Measurements from ENCODE around the gene TEX2. TPM values are rescaled to one million over a fixed set of nuclear protein-coding genes. Genes with fewer than 3 reads are reported as not detected.

TEX2 gene
- total and polyA plus RNA-seq, 2 experiments from 2014 or later = 7.5 to 17.7 TPM

DNA sequence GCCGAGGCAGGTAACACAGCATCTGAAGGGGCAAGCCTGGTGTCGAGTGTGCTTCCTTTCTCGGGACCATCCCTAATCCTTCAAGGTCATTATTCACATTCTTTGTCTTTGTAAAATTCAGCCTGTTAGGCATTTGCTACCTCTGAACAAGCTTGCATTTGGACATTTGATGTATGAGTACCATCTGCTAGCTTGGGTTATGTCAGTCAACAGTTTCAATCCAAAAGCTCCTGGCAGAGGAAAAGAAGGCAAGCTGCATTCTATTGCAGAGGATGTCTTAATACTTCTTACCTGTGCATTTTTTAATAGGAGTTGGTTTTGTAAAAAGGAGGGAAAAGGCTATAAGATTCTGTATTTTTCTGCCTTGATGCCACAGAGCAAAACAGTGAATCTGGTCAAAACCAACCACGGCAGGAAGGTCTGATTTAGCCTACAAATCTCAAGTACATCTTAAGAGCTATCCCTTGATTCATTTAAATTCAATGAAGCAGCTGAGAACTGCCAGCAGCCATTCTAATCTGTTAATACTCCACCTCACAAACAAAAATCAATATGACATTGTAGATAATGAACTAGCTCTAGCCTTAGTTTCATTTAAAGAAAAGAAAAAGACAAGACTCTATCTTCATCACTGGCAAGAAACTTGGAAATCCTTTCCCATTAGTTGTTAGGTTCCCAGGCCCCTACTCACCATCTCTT, 39.0 kb downstream of the TEX2 start (continued):
- TF ChIP-seq, protein P1, sequence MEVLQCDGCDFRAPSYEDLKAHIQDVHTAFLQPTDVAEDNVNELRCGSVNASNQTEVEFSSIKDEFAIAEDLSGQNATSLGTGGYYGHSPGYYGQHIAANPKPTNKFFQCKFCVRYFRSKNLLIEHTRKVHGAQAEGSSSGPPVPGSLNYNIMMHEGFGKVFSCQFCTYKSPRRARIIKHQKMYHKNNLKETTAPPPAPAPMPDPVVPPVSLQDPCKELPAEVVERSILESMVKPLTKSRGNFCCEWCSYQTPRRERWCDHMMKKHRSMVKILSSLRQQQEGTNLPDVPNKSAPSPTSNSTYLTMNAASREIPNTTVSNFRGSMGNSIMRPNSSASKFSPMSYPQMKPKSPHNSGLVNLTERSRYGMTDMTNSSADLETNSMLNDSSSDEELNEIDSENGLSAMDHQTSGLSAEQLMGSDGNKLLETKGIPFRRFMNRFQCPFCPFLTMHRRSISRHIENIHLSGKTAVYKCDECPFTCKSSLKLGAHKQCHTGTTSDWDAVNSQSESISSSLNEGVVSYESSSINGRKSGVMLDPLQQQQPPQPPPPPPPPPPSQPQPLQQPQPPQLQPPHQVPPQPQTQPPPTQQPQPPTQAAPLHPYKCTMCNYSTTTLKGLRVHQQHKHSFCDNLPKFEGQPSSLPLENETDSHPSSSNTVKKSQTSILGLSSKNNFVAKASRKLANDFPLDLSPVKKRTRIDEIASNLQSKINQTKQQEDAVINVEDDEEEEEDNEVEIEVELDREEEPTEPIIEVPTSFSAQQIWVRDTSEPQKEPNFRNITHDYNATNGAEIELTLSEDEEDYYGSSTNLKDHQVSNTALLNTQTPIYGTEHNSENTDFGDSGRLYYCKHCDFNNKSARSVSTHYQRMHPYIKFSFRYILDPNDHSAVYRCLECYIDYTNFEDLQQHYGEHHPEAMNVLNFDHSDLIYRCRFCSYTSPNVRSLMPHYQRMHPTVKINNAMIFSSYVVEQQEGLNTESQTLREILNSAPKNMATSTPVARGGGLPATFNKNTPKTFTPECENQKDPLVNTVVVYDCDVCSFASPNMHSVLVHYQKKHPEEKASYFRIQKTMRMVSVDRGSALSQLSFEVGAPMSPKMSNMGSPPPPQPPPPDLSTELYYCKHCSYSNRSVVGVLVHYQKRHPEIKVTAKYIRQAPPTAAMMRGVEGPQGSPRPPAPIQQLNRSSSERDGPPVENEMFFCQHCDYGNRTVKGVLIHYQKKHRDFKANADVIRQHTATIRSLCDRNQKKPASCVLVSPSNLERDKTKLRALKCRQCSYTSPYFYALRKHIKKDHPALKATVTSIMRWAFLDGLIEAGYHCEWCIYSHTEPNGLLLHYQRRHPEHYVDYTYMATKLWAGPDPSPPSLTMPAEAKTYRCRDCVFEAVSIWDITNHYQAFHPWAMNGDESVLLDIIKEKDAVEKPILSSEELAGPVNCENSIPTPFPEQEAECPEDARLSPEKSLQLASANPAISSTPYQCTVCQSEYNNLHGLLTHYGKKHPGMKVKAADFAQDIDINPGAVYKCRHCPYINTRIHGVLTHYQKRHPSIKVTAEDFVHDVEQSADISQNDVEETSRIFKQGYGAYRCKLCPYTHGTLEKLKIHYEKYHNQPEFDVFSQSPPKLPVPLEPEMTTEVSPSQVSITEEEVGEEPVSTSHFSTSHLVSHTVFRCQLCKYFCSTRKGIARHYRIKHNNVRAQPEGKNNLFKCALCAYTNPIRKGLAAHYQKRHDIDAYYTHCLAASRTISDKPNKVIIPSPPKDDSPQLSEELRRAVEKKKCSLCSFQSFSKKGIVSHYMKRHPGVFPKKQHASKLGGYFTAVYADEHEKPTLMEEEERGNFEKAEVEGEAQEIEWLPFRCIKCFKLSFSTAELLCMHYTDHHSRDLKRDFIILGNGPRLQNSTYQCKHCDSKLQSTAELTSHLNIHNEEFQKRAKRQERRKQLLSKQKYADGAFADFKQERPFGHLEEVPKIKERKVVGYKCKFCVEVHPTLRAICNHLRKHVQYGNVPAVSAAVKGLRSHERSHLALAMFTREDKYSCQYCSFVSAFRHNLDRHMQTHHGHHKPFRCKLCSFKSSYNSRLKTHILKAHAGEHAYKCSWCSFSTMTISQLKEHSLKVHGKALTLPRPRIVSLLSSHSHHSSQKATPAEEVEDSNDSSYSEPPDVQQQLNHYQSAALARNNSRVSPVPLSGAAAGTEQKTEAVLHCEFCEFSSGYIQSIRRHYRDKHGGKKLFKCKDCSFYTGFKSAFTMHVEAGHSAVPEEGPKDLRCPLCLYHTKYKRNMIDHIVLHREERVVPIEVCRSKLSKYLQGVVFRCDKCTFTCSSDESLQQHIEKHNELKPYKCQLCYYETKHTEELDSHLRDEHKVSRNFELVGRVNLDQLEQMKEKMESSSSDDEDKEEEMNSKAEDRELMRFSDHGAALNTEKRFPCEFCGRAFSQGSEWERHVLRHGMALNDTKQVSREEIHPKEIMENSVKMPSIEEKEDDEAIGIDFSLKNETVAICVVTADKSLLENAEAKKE (CRISPR knock-in tag; IDR thresholded peaks at IDR 0.05) = no peak
- no peak for TF ChIP-seq CREB1 (CRISPR knock-in tag; IDR thresholded peaks at IDR 0.05; ENCODE audit: low read depth)
- no peak for TF ChIP-seq ZNF114 (CRISPR knock-in tag; IDR thresholded peaks at IDR 0.05)
- TF ChIP-seq, protein P2, sequence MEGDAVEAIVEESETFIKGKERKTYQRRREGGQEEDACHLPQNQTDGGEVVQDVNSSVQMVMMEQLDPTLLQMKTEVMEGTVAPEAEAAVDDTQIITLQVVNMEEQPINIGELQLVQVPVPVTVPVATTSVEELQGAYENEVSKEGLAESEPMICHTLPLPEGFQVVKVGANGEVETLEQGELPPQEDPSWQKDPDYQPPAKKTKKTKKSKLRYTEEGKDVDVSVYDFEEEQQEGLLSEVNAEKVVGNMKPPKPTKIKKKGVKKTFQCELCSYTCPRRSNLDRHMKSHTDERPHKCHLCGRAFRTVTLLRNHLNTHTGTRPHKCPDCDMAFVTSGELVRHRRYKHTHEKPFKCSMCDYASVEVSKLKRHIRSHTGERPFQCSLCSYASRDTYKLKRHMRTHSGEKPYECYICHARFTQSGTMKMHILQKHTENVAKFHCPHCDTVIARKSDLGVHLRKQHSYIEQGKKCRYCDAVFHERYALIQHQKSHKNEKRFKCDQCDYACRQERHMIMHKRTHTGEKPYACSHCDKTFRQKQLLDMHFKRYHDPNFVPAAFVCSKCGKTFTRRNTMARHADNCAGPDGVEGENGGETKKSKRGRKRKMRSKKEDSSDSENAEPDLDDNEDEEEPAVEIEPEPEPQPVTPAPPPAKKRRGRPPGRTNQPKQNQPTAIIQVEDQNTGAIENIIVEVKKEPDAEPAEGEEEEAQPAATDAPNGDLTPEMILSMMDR (conservative IDR thresholded peaks at IDR 0.05; ENCODE audit: low read depth in 2 of 2) = no peak

DNA sequence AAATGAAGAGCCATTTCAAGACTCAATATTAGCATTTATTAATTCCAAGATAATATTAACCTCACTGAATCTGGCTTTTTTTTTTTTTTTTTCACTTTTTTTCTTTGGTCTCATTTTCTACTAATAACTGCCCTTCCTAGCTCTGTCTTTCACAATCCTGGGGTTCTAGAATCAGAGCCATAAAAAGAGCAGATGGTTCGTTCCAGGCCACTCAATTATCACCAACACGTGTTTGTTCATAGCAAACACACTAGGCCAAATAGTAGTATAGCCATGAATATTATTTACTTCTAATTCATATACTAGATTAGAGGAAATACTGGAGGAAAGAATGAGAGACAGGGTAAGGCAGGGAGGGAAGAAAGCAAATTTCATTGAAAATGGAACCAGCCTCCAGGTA, 39.8 kb downstream of the TEX2 start:
- peaks cover 6% of the 10 kb centered on the region for H3K4me1 Mint-ChIP-seq
- H4K20me1 ChIP-seq (replicated peaks; ENCODE audit: insufficient read depth) = no peaks in the 10 kb centered on the region; the same call in 1 of the 2 replicates
- H3K27me3 Mint-ChIP-seq (ENCODE audit: insufficient read depth, low read depth, poor library complexity) = no peaks in the 10 kb centered on the region
- no peaks in the 10 kb centered on the region for H3K9me2 ChIP-seq (ENCODE audit: insufficient read depth)
- H3K9me3 Mint-ChIP-seq = no peaks in the 10 kb centered on the region; the same call in 2 of the 3 replicates
- no peaks in the 10 kb centered on the region for H3K36me3 ChIP-seq (ENCODE audit: insufficient read depth)
- no peak for ATAC-seq
- H3K79me2 ChIP-seq (replicated peaks; ENCODE audit: insufficient read depth) = peaks cover 37% of the 10 kb centered on the region
- no peak overlapping the region for H3K27ac ChIP-seq (ENCODE audit: low read depth)
- no peak overlapping the region for H2AFZ ChIP-seq
- DNase-seq (ENCODE audit: low spot score) = no peak
- H3K4me3 Mint-ChIP-seq = no peak overlapping the region
- H3K4me1 ChIP-seq (ENCODE audit: insufficient read depth) = no peaks in the 10 kb centered on the region
- H3K27me3 ChIP-seq (ENCODE audit: insufficient read depth) = no peaks in the 10 kb centered on the region
- H3F3A ChIP-seq (replicated peaks; ENCODE audit: low read depth) = no peaks in the 10 kb centered on the region
- no peak overlapping the region for H3K27ac Mint-ChIP-seq
- no peak overlapping the region for H3K4me2 ChIP-seq
- no peak overlapping the region for H3K4me3 ChIP-seq
- H3K36me3 Mint-ChIP-seq (ENCODE audit: low read depth) = no peaks in the 10 kb centered on the region
- TF ChIP-seq POLR2AphosphoS5 (IDR thresholded peaks at IDR 0.05; ENCODE audit: low read depth) = no peak
- TF ChIP-seq STAT1 (IDR thresholded peaks at IDR 0.05; ENCODE audit: unreplicated experiment) = no peak
- TF ChIP-seq, protein P3, sequence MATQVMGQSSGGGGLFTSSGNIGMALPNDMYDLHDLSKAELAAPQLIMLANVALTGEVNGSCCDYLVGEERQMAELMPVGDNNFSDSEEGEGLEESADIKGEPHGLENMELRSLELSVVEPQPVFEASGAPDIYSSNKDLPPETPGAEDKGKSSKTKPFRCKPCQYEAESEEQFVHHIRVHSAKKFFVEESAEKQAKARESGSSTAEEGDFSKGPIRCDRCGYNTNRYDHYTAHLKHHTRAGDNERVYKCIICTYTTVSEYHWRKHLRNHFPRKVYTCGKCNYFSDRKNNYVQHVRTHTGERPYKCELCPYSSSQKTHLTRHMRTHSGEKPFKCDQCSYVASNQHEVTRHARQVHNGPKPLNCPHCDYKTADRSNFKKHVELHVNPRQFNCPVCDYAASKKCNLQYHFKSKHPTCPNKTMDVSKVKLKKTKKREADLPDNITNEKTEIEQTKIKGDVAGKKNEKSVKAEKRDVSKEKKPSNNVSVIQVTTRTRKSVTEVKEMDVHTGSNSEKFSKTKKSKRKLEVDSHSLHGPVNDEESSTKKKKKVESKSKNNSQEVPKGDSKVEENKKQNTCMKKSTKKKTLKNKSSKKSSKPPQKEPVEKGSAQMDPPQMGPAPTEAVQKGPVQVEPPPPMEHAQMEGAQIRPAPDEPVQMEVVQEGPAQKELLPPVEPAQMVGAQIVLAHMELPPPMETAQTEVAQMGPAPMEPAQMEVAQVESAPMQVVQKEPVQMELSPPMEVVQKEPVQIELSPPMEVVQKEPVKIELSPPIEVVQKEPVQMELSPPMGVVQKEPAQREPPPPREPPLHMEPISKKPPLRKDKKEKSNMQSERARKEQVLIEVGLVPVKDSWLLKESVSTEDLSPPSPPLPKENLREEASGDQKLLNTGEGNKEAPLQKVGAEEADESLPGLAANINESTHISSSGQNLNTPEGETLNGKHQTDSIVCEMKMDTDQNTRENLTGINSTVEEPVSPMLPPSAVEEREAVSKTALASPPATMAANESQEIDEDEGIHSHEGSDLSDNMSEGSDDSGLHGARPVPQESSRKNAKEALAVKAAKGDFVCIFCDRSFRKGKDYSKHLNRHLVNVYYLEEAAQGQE (IDR thresholded peaks at IDR 0.05; ENCODE audit: unreplicated experiment) = no peak
- no peak for TF ChIP-seq EZH2phosphoT487 (IDR thresholded peaks at IDR 0.05; ENCODE audit: unreplicated experiment)
- TF ChIP-seq NANOG (IDR thresholded peaks at IDR 0.05; ENCODE audit: borderline replicate concordance) = no peak
- TF ChIP-seq, protein P4, sequence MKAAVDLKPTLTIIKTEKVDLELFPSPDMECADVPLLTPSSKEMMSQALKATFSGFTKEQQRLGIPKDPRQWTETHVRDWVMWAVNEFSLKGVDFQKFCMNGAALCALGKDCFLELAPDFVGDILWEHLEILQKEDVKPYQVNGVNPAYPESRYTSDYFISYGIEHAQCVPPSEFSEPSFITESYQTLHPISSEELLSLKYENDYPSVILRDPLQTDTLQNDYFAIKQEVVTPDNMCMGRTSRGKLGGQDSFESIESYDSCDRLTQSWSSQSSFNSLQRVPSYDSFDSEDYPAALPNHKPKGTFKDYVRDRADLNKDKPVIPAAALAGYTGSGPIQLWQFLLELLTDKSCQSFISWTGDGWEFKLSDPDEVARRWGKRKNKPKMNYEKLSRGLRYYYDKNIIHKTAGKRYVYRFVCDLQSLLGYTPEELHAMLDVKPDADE (IDR thresholded peaks at IDR 0.05) = no peak
